Lung (tissue), 12 donors: Measurements from ENCODE around the gene MET. TPM values are rescaled to one million over a fixed set of nuclear protein-coding genes. Genes with fewer than 3 reads are reported as not detected.
A peak's percentile ranks its signal among the peaks of the same experiment; 100 is the strongest.

Experiments used
- ATAC-seq: fragments of 200-7000 bp; cut with Tn5 transposase; one replicate; pipeline ENCODE4 v1.9.1; 2020; ENCODE audit warnings: moderate number of reproducible peaks; ENCODE audit not compliant: insufficient read depth, low FRiP score
- DNase-seq, 3 donors: peaks; one replicate each; pipeline ENCODE4 v3.0.0-alpha.2; 2013 to 2017
- H3K27ac ChIP-seq, 2 donors: one replicate each; pipeline ENCODE4 v1.5.1; 2013; ENCODE audit warnings: mild to moderate bottlenecking in 2 of 2, moderate library complexity in 2 of 2, control low read depth in 1 of 2, inconsistent platforms in 1 of 2, low read depth in 1 of 2, low read length in 1 of 2
- H3K27me3 ChIP-seq, 3 donors: one replicate each; pipeline ENCODE4 v1.5.1; 2013; ENCODE audit warnings: low read length in 2 of 3; ENCODE audit not compliant: control insufficient read depth in 3 of 3, insufficient read depth in 3 of 3
- H3K36me3 ChIP-seq, 4 donors: one replicate each; pipeline ENCODE4 v1.5.1; 2013; ENCODE audit warnings: low read length in 4 of 4, mild to moderate bottlenecking in 1 of 4, moderate library complexity in 1 of 4; ENCODE audit not compliant: control insufficient read depth in 4 of 4, insufficient read depth in 4 of 4
- H3K4me1 ChIP-seq, 5 donors: one replicate each; pipeline ENCODE4 v1.5.1; 2013; ENCODE audit warnings: low read length in 5 of 5, mild to moderate bottlenecking in 2 of 5, moderate library complexity in 1 of 5; ENCODE audit not compliant: control insufficient read depth in 5 of 5, insufficient read depth in 5 of 5
- H3K4me3 ChIP-seq: one replicate; pipeline ENCODE4 v1.5.1; 2013; ENCODE audit warnings: mild to moderate bottlenecking, control low read depth, moderate library complexity
- H3K9ac ChIP-seq, 2 donors: one replicate each; pipeline ENCODE4 v1.5.1; 2013; ENCODE audit warnings: low read length in 2 of 2, control low read depth in 1 of 2; ENCODE audit not compliant: insufficient read depth in 1 of 2
- H3K9me3 ChIP-seq, 4 donors: one replicate each; pipeline ENCODE4 v1.5.1; 2013; ENCODE audit warnings: low read length in 3 of 4, mild to moderate bottlenecking in 1 of 4, moderate library complexity in 1 of 4; ENCODE audit not compliant: control insufficient read depth in 4 of 4, insufficient read depth in 3 of 4
- WGBS, 2 donors: extraction: QIAGEN DNeasy Blood & Tissue Kit; methylation state at CpG; one replicate each; pipeline ENCODE4 v1.1.7; 2013; 5-methylcytosine and 5-hydroxymethylcytosine counted together
- polyA plus RNA-seq, 2 donors: library from polyadenylated mRNA; stranded (reverse); fragments of 200-250 nt; gene quantifications; one replicate each; pipeline ENCODE4 v1.2.1, GENCODE V29; 2013
- total RNA-seq, 2 donors: library from RNA; depleted of rRNA in 1 of 2; stranded (reverse); fragments of >200 nt in 1 of 2; gene quantifications; one replicate each; pipeline ENCODE4 v1.2.1, GENCODE V29; 2014 to 2021
- TF ChIP-seq, protein P1 (sequence below): IDR thresholded peaks from 2 replicates; pipeline ENCODE4 v1.5.1; 2012; ENCODE audit warnings: mild to moderate bottlenecking; ENCODE audit errors: control extremely low read depth, extremely low read depth
- donor health status: control.
- donor health status: control.
- donor health status: Bipolar disorder and iron deficiency.
- donor health status: healthy.
- donor health status: DM: yes; HTN: yes; CAD: no.

MET gene
- total and polyA plus RNA-seq, 4 donors, result 16.3 to 106 (median 41.5) TPM

DNA sequence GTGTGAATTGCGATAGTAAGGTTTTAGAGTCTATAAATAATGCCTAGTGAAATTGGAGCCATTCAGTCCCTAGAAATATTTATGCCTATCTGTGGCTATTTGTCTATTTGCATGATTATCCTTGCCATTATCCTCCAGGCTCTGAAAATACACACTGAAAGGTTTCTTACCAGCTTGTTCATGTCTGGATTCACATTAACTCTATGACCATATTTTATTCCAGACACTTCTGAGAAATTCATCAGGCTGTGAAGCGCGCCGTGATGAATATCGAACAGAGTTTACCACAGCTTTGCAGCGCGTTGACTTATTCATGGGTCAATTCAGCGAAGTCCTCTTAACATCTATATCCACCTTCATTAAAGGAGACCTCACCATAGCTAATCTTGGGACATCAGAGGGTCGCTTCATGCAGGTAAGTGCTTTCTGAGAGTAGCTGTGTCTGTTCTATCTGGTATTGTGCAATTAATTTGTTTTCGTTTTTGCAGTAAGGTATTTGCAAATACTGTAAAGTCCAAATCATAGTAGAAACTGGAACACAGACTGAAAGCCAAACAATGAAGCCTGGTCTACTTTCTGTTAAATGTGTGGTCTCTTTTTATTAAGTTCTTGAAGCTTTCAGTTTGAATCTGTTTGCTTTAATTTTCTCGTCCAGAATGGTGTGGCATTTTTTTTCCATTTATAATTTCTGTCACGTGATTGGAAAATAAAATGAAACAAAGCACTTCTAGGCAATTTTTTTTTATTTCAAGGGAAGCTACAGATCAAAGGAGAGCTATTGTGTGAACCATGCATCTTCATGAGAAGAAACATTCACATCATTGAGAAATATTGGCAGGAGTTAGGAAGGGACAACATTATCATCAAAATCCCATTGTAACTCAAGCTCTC lies 59.7 kb downstream of the MET start:
- peaks cover 0 to 2% (median 0%) of the 10 kb centered on the region in 4 donors for H3K36me3 ChIP-seq
- H3K4me3 ChIP-seq, result no peak overlapping the region
- DNase-seq (no peak), ATAC-seq (no peak)
- H3K9ac ChIP-seq, result no peak overlapping the region
- H3K4me1 ChIP-seq, result peaks cover 0 to 33% (median 7%) of the 10 kb centered on the region in 5 donors
- no peak overlapping the region for H3K27ac ChIP-seq
- TF ChIP-seq, protein P1, sequence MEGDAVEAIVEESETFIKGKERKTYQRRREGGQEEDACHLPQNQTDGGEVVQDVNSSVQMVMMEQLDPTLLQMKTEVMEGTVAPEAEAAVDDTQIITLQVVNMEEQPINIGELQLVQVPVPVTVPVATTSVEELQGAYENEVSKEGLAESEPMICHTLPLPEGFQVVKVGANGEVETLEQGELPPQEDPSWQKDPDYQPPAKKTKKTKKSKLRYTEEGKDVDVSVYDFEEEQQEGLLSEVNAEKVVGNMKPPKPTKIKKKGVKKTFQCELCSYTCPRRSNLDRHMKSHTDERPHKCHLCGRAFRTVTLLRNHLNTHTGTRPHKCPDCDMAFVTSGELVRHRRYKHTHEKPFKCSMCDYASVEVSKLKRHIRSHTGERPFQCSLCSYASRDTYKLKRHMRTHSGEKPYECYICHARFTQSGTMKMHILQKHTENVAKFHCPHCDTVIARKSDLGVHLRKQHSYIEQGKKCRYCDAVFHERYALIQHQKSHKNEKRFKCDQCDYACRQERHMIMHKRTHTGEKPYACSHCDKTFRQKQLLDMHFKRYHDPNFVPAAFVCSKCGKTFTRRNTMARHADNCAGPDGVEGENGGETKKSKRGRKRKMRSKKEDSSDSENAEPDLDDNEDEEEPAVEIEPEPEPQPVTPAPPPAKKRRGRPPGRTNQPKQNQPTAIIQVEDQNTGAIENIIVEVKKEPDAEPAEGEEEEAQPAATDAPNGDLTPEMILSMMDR, result no peak
- no peaks in the 10 kb centered on the region for H3K9me3 ChIP-seq
- 84 to 89% methylated on average over 12 of the region's 12 CpGs for WGBS, 2 donors
- H3K27me3 ChIP-seq, result no peaks in the 10 kb centered on the region

DNA sequence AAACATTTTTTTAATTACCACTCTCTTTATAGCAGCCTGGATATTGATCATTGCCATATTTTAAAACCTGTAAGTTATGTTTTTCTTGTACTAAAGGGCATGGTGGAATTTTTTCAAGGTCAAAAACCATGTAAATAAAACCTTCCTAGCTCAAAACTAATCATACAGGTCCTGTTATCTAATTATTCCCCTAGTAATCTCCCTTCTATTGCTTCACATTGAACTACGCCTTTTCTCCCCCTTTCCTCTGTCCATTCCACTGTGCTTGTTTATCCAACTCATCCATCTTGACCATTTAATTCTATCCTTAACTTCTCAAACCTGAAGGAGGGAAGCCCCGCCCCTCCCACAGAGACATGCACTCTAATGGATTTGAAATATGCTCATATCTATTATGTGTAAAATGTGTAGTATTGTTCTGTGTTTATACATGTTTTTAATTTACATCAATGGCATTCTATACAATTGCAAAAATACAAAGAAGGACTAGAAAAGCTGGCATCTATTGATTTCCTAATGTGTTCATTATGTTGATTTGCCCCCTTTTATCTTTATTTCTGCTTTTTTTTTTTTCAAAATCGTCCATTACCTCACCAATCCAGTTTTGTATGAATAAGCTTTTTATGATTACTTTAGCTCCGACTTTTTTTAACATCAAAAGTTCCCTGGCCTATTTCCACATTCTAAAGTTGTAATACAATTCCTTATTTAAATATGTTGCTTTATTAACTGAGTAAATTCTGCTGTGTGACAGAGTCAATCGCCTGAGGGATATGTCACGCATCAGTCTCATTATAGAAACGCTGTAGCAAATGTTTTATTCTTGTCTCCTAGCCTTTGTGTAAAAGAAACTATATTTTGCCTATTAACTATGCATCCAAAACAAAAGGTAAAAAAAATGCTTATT lies 61.0 kb downstream of the MET start:
- DNase-seq, result peak in 1 of 3 donors; percentile 53
- H3K36me3 ChIP-seq, result peaks cover 0 to 2% (median 0%) of the 10 kb centered on the region in 4 donors
- H3K9ac ChIP-seq, result no peak overlapping the region
- H3K27me3 ChIP-seq, result no peaks in the 10 kb centered on the region
- no peaks in the 10 kb centered on the region for H3K9me3 ChIP-seq
- H3K27ac ChIP-seq, result no peak overlapping the region
- H3K4me1 ChIP-seq, result peaks cover 0 to 36% (median 6%) of the 10 kb centered on the region in 5 donors
- ATAC-seq, result no peak
- TF ChIP-seq, protein P1, result no peak
- 78 to 90% methylated on average over 7 of the region's 7 CpGs for WGBS, 2 donors
- H3K4me3 ChIP-seq, result no peak overlapping the region

DNA sequence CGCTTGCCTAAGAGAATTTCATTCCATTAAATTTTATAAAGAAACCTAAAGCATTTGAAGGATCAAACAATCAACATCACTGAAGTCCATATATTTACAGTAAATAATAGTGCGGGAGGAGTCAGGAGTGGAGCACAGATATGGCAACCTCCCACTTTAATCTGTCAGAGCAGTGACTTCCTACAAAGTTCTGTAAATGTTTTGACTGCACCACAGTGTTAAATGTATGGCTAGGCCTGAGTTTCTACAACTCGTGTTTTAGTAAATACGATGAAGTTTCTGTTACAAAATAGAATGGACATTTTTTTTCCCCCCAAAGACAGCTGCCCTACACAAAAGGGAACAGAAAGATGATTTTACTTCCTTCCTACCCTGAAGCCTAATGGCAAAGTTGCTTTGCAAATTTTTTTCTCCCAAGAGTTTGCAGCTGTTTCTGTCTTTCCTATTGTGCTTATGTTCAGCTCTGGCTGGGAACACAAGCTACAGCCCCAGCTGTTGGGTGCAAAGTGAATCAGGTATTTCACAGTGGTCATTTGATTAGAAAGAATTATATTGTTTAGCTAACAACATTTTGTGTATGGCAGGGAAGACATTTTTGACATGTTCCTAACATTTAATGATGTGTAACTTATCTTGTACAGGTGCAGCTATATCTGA lies 62.1 kb downstream of the MET start:
- ATAC-seq (no peak), DNase-seq (peak in 1 of 3 donors; percentile 45)
- no peak overlapping the region for H3K9ac ChIP-seq
- TF ChIP-seq, protein P1, result no peak
- no peaks in the 10 kb centered on the region for H3K27me3 ChIP-seq
- H3K27ac ChIP-seq, result no peak overlapping the region
- H3K9me3 ChIP-seq, result no peaks in the 10 kb centered on the region
- H3K4me3 ChIP-seq, result no peak overlapping the region
- H3K36me3 ChIP-seq, result peaks cover 0 to 2% (median 0%) of the 10 kb centered on the region in 4 donors
- H3K4me1 ChIP-seq, result peaks cover 0 to 45% (median 8%) of the 10 kb centered on the region in 5 donors
- WGBS, 2 donors, result 33 to 47% methylated on average over 4 of the region's 4 CpGs
